MV-4-11 (cell line): ENCODE results near the gene KRTAP22-2.

Experiments used
- DNase-seq: peaks from one replicate; lab custom pipeline; 2025; lab: John Stamatoyannopoulos, UW

KRTAP22-2 gene

GRCh38 chr21:30563072-30563471, 27.1 kb downstream of the KRTAP22-2 start:
- DNase-seq = no peak

GRCh38 chr21:30561957-30562356, 28.2 kb downstream of the KRTAP22-2 start:
- DNase-seq = no peak

DNA sequence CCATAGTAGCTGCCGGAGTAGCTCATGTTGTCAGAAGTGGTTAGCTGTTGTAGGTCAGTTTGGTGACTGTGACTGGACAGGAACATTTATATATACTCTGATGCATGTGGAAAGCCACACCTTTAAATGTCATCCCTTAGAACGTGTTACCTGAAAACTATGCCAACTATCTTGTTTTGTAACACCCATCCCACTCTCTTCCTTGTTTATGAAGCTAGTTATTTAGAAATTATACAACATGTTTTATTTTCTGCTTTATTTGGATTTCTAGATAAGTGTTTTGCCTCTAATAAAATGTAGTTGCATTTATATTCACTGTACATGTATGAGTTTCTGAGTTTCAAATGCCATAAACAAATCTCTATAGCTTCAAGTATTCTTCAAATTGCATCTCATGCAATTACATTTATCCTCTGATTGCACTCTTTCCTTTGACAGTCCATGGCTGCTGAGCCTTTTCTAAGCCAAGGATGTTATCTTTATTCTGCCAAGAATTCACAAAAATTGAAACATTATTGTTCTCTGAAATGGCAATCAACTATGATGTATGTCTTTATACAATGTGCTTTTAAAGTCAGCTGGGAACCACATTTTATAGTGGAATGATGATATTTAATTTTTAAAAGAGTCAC, 28.8 kb downstream of the KRTAP22-2 start, which contains the start of gene KRTAP19-7:
KRTAP19-7 (minus strand) TSS at position 51 of the 632 bp plus-strand sequence; CDS start at position 26, 25 bp downstream.
- no peak for DNase-seq

GRCh38 chr21:30555095-30555494, 35.1 kb downstream of the KRTAP22-2 start:
- DNase-seq = no peak

- no peak for DNase-seq
These were observed 37.4 kb downstream of the KRTAP22-2 start for GRCh38 chr21:30552782-30553181.

GRCh38 chr21:30541764-30542163, 48.4 kb downstream of the KRTAP22-2 start, which contains the start of gene KRTAP19-6:
TSS of gene KRTAP19-6 (minus strand) at chr21:30541864. CDS start at chr21:30541833, 31 bp downstream.
- DNase-seq = no peak
